NT2/D1 (cell line): ENCODE measurements around the gene MT1E.
"Not testable (repeated sequence)": the region's sequence is repeated elsewhere in the genome, so short reads cannot be mapped to it uniquely, and the experiment has no call there.

ENCODE experiments used
- DNase-seq: peaks from one replicate; pipeline ENCODE4 v3.0.0-alpha.2; 2011; ENCODE audit warnings: low read depth, low spot score
- H3K27me3 ChIP-seq: 2 replicates; pipeline ENCODE4 v1.6.0; 2011; ENCODE audit warnings: mild to moderate bottlenecking; ENCODE audit not compliant: insufficient read length, insufficient read depth
- H3K36me3 ChIP-seq: 2 replicates; pipeline ENCODE4 v1.6.1; 2011; ENCODE audit warnings: mild to moderate bottlenecking, low read length, mixed read lengths; ENCODE audit not compliant: insufficient read depth, insufficient read length
- H3K4me1 ChIP-seq: 2 replicates; pipeline ENCODE4 v1.5.1; 2011; ENCODE audit not compliant: insufficient read depth, insufficient read length
- H3K4me3 ChIP-seq: 2 replicates; pipeline ENCODE4 v1.5.1; 2011; ENCODE audit warnings: low read depth; ENCODE audit not compliant: insufficient read length
- H3K9ac ChIP-seq: 2 replicates; pipeline ENCODE4 v1.6.0; 2011; ENCODE audit warnings: low read depth; ENCODE audit not compliant: insufficient read length
- H3K9me3 ChIP-seq: 2 replicates; pipeline ENCODE4 v1.5.1; 2011; ENCODE audit warnings: mild to moderate bottlenecking, low read length; ENCODE audit not compliant: insufficient read depth
- SUZ12 ChIP-seq: IDR thresholded peaks from 2 replicates; pipeline ENCODE4 v1.6.1; 2011; ENCODE audit not compliant: insufficient read length, insufficient read depth; ENCODE audit errors: extremely low read depth
- YY1 ChIP-seq: IDR thresholded peaks from 2 replicates; pipeline ENCODE4 v1.6.1; 2011; ENCODE audit not compliant: insufficient read length, insufficient read depth
- ZNF274 ChIP-seq: IDR thresholded peaks from 2 replicates; pipeline ENCODE4 v1.6.1; 2011; ENCODE audit warnings: mild to moderate bottlenecking, low read depth, low read length

MT1E gene

DNA sequence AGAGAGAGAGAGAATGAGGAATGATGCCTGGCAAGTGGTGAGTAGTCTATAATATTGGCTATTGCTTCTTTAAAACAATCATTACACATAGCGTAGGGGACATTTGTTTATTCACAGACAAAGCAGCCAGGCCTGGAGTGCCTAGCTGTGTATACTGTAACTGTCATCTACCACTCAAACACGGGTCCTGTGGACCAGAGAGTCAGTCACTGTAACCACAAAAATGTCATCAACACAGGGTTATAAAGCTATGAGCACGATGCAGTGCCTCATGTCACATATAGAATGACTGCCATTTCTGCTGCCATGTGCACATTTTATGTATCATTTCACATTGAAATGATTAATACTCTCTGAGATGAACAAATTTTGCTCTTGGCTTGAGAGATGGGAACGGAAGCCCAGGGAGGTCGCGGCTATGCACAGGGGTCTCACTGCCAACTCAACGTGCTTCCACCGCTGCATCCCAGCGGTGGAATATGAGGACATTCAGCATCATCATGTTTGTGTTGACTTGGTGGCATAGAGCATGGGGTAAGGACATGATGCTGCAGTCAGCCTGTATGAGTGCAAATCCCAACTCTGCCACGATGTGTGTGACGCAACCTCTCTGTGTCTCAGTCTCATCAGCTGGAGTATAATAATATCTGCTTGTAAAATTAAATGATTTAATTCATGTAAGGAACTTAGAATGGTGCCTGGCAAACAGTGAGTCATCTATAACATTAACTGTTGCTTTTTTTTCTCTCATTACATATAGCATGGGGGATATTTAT, 47.4 kb downstream of the MT1E start:
- H3K27me3 ChIP-seq: peaks cover 7% of the 10 kb centered on the region
- no peak for DNase-seq

DNA sequence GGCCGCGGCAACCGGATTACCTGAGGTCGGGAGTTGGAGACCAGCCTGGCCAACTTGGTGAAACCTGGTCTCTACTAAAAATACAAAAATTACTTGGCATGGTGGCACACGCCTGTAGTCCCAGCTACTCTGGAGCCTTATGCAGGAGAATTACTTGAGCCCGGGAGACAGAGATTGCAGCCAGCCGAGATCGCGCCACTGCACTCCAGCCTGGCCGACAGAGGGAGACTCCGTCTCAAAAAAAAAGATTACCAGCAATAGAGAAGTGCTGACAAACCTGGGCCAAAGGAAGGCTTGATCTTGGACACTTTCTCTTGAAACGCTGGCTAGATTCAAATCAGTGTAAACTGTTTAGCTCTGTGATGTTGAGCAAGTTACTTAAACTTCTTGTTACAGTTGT, 48.3 kb downstream of the MT1E start:
- DNase-seq: no peak
- no peaks in the 10 kb centered on the region for H3K9me3 ChIP-seq
- TF ChIP-seq ZNF274 (no peak), YY1 (no peak), SUZ12 (no peak)
- H3K9ac ChIP-seq: no peak overlapping the region
- H3K4me1 ChIP-seq: peaks cover 6% of the 10 kb centered on the region
- H3K27me3 ChIP-seq: peaks cover 7% of the 10 kb centered on the region
- H3K36me3 ChIP-seq: no peaks in the 10 kb centered on the region
- no peak overlapping the region for H3K4me3 ChIP-seq

More for the DNA sequence above, 47.4 kb downstream of the MT1E start:
- no peak for TF ChIP-seq YY1
- TF ChIP-seq SUZ12: no peak
- TF ChIP-seq ZNF274: no peak
- Histone ChIP-seq H3K4me1 (peaks cover 6% of the 10 kb centered on the region), H3K36me3 (no peaks in the 10 kb centered on the region), H3K9me3 (no peaks in the 10 kb centered on the region), H3K4me3 (no peak overlapping the region), H3K9ac (no peak overlapping the region)

- not testable (repeated sequence) for H3K36me3 ChIP-seq, H3K4me1 ChIP-seq, H3K4me3 ChIP-seq, H3K9me3 ChIP-seq, H3K27me3 ChIP-seq, DNase-seq, H3K9ac ChIP-seq
These were observed 49.0 kb downstream of the MT1E start for GRCh38 chr16:56674570-56674969.

DNA sequence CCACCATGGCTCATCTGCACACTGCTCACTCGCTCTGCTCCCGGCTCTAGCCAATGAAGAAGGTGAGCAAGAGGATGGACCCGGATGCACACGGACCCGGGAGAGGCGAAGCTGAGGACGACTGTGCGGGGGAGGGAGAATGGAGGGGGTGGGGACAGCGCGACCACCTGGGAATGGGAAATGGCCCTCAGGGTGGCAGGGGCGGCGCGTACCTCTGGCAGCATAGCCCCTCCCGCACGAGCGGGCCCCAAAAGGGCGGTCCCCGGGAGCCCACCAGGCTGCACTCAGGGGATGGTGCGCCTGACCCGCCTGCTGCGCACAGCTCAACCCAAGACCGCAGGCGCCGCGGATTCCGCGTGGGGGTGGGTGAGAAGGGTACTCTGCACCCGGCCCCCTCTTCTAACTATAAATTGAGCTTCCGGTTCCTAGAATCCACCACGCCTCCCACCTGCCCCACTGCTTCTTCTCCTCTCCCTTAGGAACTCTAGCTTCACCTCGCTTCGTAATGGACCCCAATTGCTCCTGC, 50.2 kb downstream of the MT1E start:
- TF ChIP-seq YY1: no peak
- TF ChIP-seq ZNF274: no peak
- TF ChIP-seq SUZ12: no peak
- Histone ChIP-seq H3K9me3 (no peaks in the 10 kb centered on the region), H3K4me3 (peak overlapping the region; percentile 47), H3K36me3 (no peaks in the 10 kb centered on the region), H3K27me3 (peaks cover under 1% of the 10 kb centered on the region), H3K9ac (peak overlapping the region; percentile 59), H3K4me1 (peaks cover 6% of the 10 kb centered on the region)
- no peak for DNase-seq
